Stimulated activated CD4-positive, alpha-beta T cell treated with anti-CD3 and anti-CD28 coated beads, Interleukin-1b, Interleukin-23, amount 100 ng/mL, for 48 hours (primary cell): Measurements from ENCODE around the gene KDM2B.

Experiments
- DNase-seq: peaks from one replicate; pipeline ENCODE4 v3.0.0-alpha.2; 2020

Gene KDM2B

GRCh38 chr12:121453629-121454028, 127.2 kb downstream of the KDM2B start:
- DNase-seq, result no peak

- DNase-seq, result no peak
These were observed 127.8 kb downstream of the KDM2B start for GRCh38 chr12:121452985-121453360.

- DNase-seq, result no peak
These were observed 128.4 kb downstream of the KDM2B start for GRCh38 chr12:121452340-121452984.

GRCh38 chr12:121451961-121452339, 128.9 kb downstream of the KDM2B start:
- DNase-seq, result no peak

- no peak for DNase-seq
These were observed 132.0 kb downstream of the KDM2B start for GRCh38 chr12:121448771-121449315.

- DNase-seq, result no peak
These were observed 134.1 kb downstream of the KDM2B start for GRCh38 chr12:121446750-121447149.

- no peak for DNase-seq
These were observed 136.0 kb downstream of the KDM2B start for GRCh38 chr12:121444842-121445202.

GRCh38 chr12:121443911-121444841, 136.6 kb downstream of the KDM2B start:
- no peak for DNase-seq

GRCh38 chr12:121443193-121443870, 137.5 kb downstream of the KDM2B start:
- DNase-seq, result peak; percentile 67

GRCh38 chr12:121442028-121442948, 138.5 kb downstream of the KDM2B start:
- DNase-seq, result no peak

- DNase-seq, result no peak
These were observed 139.3 kb downstream of the KDM2B start for GRCh38 chr12:121441555-121441954.

GRCh38 chr12:121440768-121441167, 140.1 kb downstream of the KDM2B start:
- no peak for DNase-seq

GRCh38 chr12:121439715-121440114, 141.1 kb downstream of the KDM2B start:
- no peak for DNase-seq

GRCh38 chr12:121438905-121439304, 141.9 kb downstream of the KDM2B start:
- DNase-seq, result no peak

GRCh38 chr12:121436706-121437105, 144.1 kb downstream of the KDM2B start:
- no peak for DNase-seq

- no peak for DNase-seq
These were observed 147.9 kb downstream of the KDM2B start for GRCh38 chr12:121432740-121433480.

GRCh38 chr12:121430833-121431415, 149.9 kb downstream of the KDM2B start:
- DNase-seq, result no peak

- no peak for DNase-seq
These were observed 151.9 kb downstream of the KDM2B start for GRCh38 chr12:121428883-121429282.

- DNase-seq, result no peak
These were observed 153.2 kb downstream of the KDM2B start for GRCh38 chr12:121427556-121428050.

GRCh38 chr12:121424624-121424975, 156.2 kb downstream of the KDM2B start:
- no peak for DNase-seq
